Measurements from ENCODE around the gene CRACDL. TPM values are rescaled to one million over a fixed set of nuclear protein-coding genes. Genes with fewer than 3 reads are reported as not detected.
A peak's percentile ranks its signal among the peaks of the same experiment; 100 is the strongest.

CRACDL gene
- total RNA-seq, 1 donor from 2014 or later, result 3.0 TPM

DNA sequence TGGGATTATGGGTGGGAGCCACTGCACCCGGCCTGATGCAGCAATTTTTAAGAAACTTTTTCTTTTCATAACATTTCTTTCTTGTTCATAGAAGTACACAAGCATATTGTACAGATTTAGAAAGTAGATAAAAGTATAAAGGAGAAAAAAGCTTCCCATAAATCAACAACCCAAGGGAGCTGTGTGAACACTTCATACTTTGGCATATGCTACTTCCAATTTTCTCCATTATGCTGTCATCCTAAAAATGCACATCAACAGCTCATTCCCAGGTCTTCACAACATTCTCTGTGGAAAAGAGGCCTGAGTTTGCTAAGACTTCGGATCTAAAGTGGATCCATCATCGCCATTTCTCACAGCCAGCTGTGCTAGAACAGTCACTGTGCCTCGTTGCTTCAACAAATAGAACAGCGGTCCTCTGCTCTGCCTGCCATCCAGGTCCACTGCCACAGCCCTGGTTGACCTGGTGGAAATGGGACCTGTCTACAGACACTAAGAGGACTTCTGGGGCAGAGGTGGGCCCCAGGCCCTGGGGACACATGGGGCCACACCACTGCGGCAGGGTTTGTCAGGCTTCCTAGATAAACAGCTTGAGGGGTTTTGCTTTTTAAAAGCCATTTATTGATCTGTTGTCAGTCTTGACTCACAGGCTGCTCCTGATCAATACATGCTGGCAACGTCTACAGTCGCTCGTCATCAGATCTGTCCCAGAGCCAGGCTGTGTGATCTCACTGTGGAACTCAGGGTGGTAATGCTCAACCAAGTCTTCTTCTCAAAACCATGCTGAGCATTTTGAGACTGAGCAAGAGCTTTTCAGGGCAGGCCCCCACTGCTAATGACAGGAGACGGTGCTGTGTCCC, 132.4 kb downstream of the CRACDL start:
- DNase-seq (ENCODE audit: low read depth in 2 of 2), result no peak

DNA sequence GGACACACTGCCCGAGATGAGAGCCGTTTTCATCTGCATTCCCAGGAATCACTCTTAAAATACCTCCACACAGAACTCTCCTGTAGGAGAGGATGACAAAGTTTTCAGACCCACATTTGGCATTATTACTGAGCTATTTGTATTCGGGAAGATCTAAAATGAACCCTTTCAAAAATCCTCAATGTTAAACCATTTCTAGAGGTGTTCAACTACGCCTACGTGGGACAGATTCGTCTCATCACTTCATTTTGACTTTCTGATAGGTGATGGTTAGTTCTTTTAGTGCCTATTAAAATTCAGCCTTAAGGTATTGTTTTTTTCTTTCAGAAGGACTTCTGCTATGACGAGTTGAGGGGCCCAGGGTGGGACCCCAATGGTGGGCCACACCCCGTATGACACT, 133.7 kb downstream of the CRACDL start:
- no peak for DNase-seq (ENCODE audit: low read depth in 2 of 2)

DNA sequence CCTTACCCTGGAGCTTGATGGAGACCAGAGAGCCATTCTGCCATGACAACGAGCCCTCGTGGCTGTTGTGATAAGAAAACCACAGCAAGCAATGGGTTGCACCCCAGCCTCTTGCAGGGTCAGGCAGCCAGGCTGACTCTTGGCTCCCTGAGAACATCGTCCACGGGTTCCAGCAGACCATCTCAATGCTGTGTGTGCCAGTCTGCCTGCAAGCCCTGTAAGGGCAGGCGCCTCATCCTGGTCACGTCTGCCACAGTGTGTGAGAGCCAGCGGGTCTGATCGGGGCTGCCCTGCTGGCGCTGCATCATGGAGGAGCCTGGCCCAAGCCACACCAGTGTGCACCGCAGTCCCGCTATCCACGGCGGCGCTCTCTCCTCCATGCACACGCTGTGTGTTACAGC, 134.1 kb downstream of the CRACDL start:
- no peak for DNase-seq (ENCODE audit: low read depth in 2 of 2)

DNA sequence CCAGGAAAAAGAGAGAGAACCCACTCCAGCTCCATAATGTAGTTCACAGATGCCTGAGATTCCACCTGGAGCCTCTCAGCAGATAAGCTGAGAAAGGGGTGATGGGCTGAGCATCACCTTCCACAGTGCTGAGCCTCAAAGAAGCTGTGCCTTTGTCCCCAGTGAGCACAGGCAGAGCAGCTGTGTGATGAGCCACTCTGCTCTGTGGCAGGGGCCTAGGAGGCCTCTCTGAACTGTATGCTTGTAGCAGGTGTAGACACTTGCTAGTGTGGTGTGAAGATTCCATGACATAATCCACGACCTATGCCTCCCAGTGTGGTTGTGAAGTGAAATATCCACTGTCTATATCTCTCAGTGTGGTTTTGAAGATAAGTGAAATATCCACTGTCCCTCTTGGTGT, 134.7 kb downstream of the CRACDL start:
- DNase-seq (ENCODE audit: low read depth in 2 of 2), result no peak

DNA sequence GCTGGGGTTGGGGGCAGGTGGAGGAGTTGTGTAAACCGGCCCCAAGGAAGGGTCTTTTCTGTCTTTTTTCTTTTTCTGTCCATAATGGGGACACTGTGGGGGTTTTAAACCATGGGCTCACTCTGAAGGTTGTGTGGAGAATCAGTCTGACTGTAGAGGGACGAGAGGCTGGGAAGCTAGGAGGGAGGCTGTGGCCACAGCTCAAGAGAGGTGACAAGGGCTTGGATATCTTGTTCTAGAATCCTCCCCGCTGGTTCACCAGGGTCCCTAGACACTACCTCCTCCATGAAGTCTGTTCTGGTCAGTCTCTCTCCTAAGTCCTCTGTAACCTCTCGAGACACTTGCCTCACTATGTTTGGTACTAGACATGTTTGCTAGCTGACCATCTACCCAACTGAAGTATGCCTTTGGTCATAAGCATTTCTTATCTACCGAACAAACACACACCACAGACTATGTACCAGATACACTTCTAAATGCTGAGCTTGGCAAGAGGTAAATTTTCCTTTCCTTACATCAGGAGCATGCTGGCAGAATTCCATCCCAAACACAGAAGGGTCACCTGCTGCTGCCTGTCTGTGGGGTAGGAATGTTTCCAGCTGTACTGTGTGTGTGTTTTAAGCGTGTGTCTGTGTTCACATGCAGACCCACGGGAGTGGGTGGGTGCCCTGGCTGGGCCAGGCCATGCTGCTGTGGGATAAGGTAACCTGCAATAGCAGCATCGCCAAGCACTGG, 135.5 kb downstream of the CRACDL start:
- peak; percentile 50 to 80 for DNase-seq (ENCODE audit: low read depth in 2 of 2)

DNA sequence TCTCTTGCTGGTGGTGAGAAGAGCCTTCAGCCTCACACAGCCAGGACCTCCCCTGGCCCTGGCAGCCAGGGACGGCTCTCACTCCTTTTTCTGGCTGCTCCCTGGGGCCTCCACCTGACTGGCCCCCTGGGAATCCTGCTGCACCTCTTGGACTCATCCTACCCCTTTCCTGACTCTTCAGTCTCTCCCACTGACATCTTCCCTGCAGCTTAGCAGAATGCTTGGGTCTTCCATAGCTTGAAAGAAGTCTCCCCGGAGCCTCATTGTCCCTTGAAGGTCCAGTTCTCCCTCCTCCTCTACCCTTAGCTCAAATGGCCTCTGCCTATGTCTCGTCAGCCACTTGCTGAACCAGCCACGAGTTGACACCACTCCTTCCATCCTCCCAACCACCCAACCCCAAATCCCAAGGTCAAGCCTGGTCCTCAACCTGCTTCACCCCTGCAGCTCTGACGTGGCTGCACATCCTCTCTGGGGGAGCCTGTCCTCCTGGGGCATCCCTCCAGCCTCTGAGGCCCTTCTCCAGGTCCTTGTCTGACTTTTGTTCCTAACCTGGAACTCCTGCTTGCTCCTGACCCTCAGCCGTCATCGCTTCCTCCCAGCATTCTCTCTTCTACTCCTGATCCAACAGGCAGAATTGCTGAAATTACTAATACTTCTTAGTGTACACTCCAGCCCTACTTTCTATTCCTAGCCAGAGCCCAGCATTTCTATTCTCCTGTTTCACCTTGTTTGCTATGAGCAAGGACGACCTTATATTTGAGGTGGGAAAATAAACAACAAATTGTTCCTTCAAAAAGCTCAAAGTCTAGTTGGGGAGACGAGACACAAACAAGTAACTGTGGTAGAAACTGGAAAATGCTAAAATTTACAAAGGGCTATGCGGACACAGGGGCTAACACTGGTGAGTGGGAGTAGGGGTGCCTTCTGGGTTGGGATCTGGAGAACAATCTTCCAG, 136.4 kb downstream of the CRACDL start:
- DNase-seq (ENCODE audit: low read depth in 2 of 2), result no peak

DNA sequence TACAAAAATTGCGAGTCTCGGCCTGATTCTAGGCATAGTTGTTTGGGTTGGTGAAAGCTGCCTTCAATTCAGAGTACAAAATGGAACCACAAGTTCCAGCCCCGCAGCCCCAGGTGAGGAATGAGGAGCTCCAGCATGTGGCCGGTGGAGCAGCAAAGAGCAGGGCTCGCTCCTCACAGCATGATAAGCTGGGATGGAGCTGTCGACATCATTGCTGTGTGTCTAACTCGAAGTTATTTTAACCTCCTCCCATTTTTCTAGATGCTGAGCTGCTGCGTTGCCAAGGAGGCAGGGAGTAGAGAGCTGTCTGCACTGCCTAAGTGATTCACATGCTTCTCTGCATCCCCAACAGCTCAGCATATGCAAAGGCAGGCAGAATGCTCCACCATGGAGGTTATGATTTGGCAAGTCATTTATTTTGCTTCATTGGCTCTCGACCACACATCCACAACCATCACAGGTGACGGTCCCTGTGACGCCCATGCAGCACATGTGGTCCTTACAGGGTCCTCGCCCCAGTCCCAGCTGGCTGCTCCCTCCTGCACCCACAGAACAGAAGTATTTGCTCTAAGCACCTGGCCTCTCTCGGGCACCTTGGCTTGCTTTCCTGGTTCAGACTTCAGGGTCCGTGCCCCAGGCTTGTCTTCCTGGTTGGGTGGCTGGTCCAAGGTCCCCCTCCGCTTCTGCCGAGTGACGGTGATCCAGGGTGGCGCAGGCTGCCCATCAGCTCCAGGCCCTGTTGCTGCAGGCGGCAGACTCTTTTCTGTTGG, 139.1 kb downstream of the CRACDL start:
- DNase-seq (ENCODE audit: low read depth in 2 of 2), result no peak

DNA sequence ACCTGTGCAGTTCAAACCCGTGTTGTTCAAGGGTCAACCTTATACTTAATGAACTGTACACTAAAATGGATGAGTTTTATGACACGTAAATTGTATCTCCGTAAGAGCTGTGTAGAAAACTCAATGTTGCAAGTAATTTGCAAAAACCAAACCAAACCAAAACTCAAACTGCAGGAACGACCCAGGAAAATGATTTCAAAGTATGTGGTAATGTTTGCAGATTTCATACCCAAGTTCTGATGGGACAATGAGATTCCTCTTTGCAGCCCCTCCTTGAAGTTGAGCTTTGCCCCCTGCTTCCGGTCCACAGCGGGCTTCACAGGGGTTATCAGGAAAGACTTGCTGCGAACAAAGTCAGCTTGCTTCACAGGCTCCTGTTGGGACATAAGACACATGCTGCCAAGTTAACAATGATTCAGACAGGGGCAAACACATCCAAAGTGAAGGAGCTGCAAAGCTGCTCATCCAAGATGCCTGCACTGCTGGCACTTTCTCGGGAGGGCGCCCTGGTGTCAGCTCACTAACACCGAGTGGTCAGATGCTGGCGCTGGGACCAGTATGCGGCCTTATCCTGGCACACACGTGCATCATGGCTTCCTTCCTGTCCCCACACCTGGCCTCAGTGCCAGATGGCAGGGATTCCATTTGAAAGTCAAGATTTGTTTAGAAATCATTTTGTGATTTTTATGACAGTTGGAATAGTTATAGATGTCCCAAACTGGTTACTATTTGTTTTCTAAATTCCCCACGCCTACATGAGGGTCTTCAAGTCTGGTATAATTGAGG, 139.9 kb downstream of the CRACDL start:
- peak; percentile 49 to 70 for DNase-seq (ENCODE audit: low read depth in 2 of 2)

DNA sequence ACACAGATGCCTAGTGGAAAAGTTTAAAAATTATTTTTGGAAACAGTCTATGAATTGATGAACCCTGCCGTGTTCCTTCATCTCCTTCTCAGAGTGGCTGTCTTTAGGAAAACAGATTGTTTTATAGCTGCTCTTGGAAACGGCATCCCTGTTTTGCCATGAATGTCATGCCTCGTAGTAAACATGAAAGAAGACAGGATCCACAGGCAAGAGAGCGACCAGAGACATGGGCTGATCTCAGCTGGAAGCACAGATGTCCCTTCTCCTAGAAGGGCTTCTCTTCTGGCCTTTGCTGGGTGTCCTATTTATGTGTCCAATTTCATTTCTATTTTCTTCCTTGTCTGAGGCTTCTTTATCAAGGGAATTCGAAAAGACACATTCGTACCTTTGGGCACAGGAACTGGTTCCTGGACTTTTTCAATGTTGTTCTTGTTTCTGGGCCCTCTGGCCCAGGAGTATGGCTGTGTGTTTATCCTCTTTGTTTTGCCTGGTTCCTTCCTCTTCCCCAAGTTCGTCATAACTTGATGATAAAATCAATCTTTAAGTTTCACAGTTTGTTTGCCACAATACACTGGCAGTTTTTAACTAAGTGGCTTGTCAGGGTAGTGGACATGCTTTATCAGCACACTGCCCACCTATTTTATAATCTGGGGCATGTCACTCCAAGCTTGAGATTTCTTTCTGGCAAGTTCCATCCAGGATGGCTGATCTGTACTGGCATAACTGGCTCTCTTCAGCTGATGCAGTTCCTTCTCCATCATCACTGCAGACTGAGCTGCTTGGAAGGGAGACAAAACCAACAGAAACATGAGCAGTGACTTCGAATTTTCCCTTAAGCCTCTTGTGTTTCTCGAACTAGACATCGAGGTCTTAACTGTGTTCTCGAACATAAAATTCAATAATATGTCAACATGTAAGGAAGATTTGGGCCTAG, 141.9 kb downstream of the CRACDL start:
- DNase-seq (ENCODE audit: low read depth in 2 of 2), result peak in 1 of 2 donors; percentile 87

DNA sequence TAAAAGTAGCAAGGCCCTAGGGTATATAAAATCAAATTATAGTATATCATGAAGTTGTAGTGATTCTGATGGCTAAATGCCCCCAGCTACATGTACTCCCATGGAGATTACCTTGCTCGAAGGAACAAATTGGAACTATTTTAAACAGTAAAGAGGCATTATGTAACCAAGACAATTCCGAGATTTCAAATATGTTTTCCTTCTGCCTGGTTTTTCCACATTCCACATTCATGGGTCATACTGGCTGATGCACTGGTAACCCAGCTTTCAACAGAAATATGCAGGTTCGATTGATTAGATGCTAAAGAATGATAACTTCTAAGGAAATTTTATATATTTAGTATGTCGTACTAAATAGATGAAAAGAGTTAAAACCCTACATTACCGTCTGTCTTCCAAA, 142.8 kb downstream of the CRACDL start:
- DNase-seq (ENCODE audit: low read depth in 2 of 2), result no peak

DNA sequence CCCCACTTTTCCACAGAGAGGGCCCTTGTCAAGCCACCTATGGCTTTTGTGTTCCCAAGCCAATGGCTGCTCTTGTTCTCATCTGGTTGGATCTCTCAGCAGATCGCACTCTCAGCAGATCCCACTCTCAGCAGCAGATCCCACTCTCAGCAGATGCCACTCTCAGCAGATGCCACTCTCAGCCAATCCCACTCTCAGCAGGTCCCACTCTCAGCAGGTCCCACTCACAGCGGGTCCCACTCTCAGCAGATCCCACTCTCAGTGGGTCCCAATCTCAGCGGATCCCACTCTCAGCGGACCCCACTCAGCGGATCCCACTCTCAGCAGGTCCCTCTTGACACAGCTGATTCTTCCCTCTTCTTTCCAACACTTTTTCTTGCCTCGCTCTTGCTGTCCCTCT, 145.8 kb downstream of the CRACDL start:
- no peak for DNase-seq (ENCODE audit: low read depth in 2 of 2)

DNA sequence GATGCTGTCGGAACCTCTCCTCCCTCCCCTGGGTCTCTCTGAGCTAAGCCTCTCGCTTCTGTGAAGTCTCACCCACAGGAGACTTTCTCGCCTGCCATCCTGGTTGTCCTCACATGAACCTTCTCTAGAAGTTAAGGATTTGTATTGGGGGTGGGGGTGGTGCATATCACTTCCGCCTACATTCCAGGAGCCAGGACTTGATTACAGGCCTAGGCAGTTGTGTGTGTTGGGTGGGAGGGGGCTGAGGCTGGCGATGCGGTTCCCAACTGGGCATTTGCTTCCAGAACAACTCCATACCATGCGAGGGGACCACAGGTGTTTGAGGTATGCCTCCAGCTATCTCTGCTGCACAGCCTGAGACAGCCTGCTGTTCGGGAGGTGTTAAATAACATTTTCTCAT, 148.3 kb downstream of the CRACDL start:
- DNase-seq (ENCODE audit: low read depth in 2 of 2), result no peak

DNA sequence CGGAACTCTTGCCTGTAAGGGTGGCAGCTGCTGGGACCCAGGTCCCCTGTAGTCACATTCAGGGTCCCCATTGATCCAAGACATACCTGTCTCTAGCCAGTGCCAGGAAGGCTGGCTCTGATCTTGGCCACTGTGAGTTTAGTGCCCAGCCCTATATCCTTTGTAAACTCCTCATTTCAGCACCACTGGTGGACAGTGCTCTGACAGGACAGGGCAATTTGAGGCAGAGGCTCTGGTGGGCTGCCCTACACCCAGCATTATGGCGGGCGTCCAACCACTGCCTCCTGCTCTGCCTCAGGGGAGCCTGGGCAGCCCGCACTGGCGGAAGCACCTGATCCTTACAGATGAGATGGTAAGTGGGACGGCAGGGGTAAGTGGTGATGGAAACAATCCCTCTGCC, 149.8 kb downstream of the CRACDL start:
- DNase-seq (ENCODE audit: low read depth in 2 of 2), result no peak

DNA sequence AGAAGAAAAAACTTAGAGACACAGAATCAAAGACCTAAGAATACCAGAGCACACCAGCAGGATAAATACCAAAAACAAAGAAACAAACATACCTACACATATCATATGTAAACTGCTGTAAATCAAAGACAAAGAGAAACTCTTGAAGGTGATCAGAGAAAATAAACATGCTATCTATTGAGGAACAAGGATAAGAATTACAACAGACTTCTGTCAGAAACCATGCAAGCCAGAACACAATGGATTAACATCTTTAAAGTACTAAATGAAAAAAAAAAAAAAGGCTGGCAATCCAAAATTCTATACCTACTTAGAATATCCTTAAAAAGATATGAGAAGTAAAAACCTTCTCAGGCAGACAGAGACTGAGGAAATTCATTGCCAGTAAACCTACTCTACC, 153.5 kb downstream of the CRACDL start:
- DNase-seq (ENCODE audit: low read depth in 2 of 2), result no peak

DNA sequence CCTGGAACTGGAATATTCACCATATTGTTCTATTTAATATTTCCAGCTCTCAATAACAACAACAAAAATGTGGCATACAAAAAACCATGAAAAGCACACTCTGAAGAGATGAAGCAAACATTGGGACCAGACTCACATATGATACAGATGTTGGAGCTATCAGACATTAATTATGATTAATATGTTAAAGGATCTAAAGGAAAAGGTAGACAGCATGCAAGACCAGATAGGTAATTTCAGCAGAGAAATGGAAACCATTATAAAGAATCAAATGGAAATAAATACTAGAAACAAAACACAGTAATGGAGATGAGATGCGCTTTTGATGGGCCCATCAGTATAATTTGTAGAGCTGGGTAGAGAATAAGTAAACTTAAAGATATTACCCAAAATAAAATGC, 154.2 kb downstream of the CRACDL start:
- no peak for DNase-seq (ENCODE audit: low read depth in 2 of 2)

DNA sequence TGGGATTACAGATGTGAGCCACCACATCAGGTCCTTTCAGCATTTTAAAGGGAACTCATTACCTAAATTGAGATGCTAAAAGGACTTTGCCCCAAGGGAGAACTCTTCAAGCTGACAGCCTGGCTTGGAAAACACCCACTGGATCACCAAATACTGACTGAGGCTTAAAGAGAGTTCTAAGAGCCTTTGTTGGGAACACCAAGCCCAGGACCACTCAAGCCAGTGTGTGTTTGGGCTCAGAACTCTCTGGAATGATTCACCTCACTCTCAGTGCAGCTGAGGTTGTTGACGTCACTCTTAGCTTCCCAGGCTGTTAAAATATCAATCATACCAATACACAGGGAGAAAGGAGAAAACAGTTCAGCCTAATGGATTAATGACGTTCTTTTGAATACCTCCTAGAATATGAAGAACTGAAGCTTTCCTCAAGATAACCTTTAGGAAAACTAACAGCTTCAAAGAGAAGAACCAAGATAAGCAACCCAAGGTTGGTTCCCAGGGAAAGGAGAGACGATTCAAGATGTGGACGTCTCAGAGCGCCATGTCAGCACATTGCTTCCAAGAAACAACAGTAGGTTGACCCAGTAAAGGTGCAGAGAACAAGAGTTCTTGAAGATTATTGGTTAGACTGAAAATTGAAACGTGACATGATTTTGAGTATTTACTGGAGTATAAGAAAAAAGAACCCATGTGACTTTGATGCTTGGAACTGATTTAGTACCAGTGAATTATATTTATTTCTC, 157.1 kb downstream of the CRACDL start:
- no peak for DNase-seq (ENCODE audit: low read depth in 2 of 2)

DNA sequence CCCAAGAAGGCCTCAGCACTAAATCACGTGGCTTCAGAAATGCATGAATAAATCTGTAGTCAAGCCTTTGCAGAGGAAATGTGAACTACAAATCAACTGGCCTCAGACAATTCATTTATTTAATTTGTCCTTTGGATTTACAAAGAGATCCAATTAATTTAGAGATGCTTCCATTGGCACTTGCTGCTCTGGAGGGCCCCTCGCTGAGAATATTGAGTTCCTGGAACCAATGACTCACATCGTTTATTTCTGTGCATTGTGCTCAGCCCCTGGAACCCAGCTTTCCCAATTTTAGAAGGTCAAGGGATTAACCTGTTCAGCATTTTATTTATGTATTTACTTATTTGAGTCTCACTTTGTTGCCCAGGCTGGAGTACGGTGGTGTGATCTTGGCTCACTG, 157.9 kb downstream of the CRACDL start:
- DNase-seq (ENCODE audit: low read depth in 2 of 2), result no peak

DNA sequence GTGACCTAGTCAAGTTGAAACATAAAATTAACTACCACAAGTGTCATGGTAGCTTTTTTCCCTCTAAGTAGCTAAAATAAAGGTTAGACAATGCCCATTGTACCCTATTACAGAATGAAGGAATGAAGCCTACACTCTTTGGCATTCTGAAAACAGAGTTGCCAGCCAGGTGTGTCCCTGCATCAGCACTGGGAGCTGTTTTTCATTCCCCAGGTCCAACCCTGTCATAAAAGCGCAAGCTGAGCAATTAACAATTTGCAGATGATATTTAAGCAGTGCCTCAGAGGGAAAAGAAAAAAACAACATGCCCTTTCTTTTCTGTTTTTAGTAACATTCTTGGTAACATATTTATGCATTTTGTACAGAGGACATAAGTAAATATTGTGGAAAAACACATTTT, 158.3 kb downstream of the CRACDL start:
- no peak for DNase-seq (ENCODE audit: low read depth in 2 of 2)

Measured in dermis microvascular lymphatic vessel endothelial cell (primary cell).